GM21390 (cell line): Measurements from ENCODE around the gene NKAIN2.
"Not testable (repeated sequence)": the region's sequence is repeated elsewhere in the genome, so short reads cannot be mapped to it uniquely, and the experiment has no call there.

Experiments used
- ATAC-seq: cut with Tn5 transposase; IDR thresholded peaks from one replicate; pipeline ENCODE4 v1.9.1; 2021; ENCODE audit not compliant: unreplicated experiment

NKAIN2 gene

GRCh38 chr6:124400261-124400999 is 596.8 kb downstream of the NKAIN2 start:
- ATAC-seq = no peak

GRCh38 chr6:124410425-124410824 is 606.8 kb downstream of the NKAIN2 start:
- ATAC-seq = not testable (repeated sequence)

- not testable (repeated sequence) for ATAC-seq
Observed at GRCh38 chr6:124412657-124413056, 609.0 kb downstream of the NKAIN2 start.

- no peak for ATAC-seq
Observed at GRCh38 chr6:124420116-124420840, 616.6 kb downstream of the NKAIN2 start.

- ATAC-seq = no peak
Observed at GRCh38 chr6:124423621-124424020, 620.0 kb downstream of the NKAIN2 start.

- no peak for ATAC-seq
Observed at GRCh38 chr6:124430740-124431318, 627.2 kb downstream of the NKAIN2 start.

GRCh38 chr6:124432620-124433019 is 629.0 kb downstream of the NKAIN2 start:
- no peak for ATAC-seq

- no peak for ATAC-seq
Observed at GRCh38 chr6:124433387-124434160, 629.9 kb downstream of the NKAIN2 start.

- ATAC-seq = no peak
Observed at GRCh38 chr6:124434421-124434820, 630.8 kb downstream of the NKAIN2 start.

GRCh38 chr6:124436803-124437202 is 633.1 kb downstream of the NKAIN2 start:
- ATAC-seq = no peak

- ATAC-seq = no peak
Observed at GRCh38 chr6:124438546-124439065, 634.9 kb downstream of the NKAIN2 start.

- no peak for ATAC-seq
Observed at GRCh38 chr6:124441450-124441849, 637.8 kb downstream of the NKAIN2 start.

- ATAC-seq = no peak
Observed at GRCh38 chr6:124443541-124443940, 639.9 kb downstream of the NKAIN2 start.

- no peak for ATAC-seq
Observed at GRCh38 chr6:124445581-124445980, 641.9 kb downstream of the NKAIN2 start.

- no peak for ATAC-seq
Observed at GRCh38 chr6:124446961-124447360, 643.3 kb downstream of the NKAIN2 start.

- ATAC-seq = no peak
Observed at GRCh38 chr6:124459268-124459667, 655.6 kb downstream of the NKAIN2 start.

- no peak for ATAC-seq
Observed at GRCh38 chr6:124462750-124463149, 659.1 kb downstream of the NKAIN2 start.

GRCh38 chr6:124463271-124463670 is 659.6 kb downstream of the NKAIN2 start:
- ATAC-seq = no peak

- ATAC-seq = not testable (repeated sequence)
Observed at GRCh38 chr6:124464600-124464999, 660.9 kb downstream of the NKAIN2 start.

GRCh38 chr6:124466949-124467348 is 663.3 kb downstream of the NKAIN2 start:
- no peak for ATAC-seq

- ATAC-seq = no peak
Observed at GRCh38 chr6:124467366-124467765, 663.7 kb downstream of the NKAIN2 start.
